Suprapubic skin (tissue), 4 donors: ENCODE data around the gene SCUBE3. TPM values are rescaled to one million over a fixed set of nuclear protein-coding genes. Genes with fewer than 3 reads are reported as not detected.

Experiments used
- DNase-seq, 2 donors: peaks; one replicate each; pipeline ENCODE4 v3.0.0-alpha.2; 2019; ENCODE audit warnings: low spot score in 2 of 2
- H3K27ac ChIP-seq: fragments of 200-600 bp; sonication (generic); one replicate; pipeline ENCODE4 v1.5.1; 2019
- H3K27me3 ChIP-seq: fragments of 200-600 bp; sonication (generic); one replicate; pipeline ENCODE4 v1.5.1; 2019
- H3K36me3 ChIP-seq: fragments of 200-600 bp; sonication (generic); one replicate; pipeline ENCODE4 v1.5.1; 2019
- H3K4me1 ChIP-seq: fragments of 200-600 bp; sonication (generic); one replicate; pipeline ENCODE4 v1.5.1; 2019
- H3K4me3 ChIP-seq: fragments of 200-600 bp; sonication (generic); one replicate; pipeline ENCODE4 v1.5.1; 2019; ENCODE audit warnings: mild to moderate bottlenecking
- H3K9me3 ChIP-seq: fragments of 200-600 bp; sonication (generic); one replicate; pipeline ENCODE4 v1.5.1; 2019
- CTCF ChIP-seq, 2 donors: fragments of 200-600 bp in 1 of 2; fragments of 450-650 bp in 1 of 2; sonication (generic) in 1 of 2; IDR thresholded peaks; one replicate each; pipeline ENCODE4 v1.5.1; 2016 to 2019; ENCODE audit warnings: antibody characterized with exemption in 2 of 2, mild to moderate bottlenecking in 1 of 2, moderate library complexity in 1 of 2
- EP300 ChIP-seq: sonication (generic); formaldehyde crosslinking; IDR thresholded peaks from one replicate; pipeline ENCODE4 v1.6.1; 2017; ENCODE audit warnings: antibody characterized with exemption
- POLR2A ChIP-seq, 2 donors: fragments of 450-650 bp; IDR thresholded peaks; one replicate each; pipeline ENCODE4 v1.6.1; 2017; ENCODE audit warnings: antibody characterized with exemption in 2 of 2, mild to moderate bottlenecking in 2 of 2, moderate library complexity in 2 of 2
- POLR2AphosphoS5 ChIP-seq, 3 donors: sonication (generic); formaldehyde crosslinking; IDR thresholded peaks; one replicate each; pipeline ENCODE4 v1.6.1; 2017; ENCODE audit warnings: antibody characterized with exemption in 3 of 3
- WGBS: methylation state at CpG from one replicate; pipeline ENCODE4 v1.1.5; 2018; 5-methylcytosine and 5-hydroxymethylcytosine counted together
- total RNA-seq, 4 donors: library from RNA; depleted of rRNA; stranded (reverse); fragments of >200 nt; gene quantifications; one replicate each; pipeline ENCODE4 v1.1.0, GENCODE V29; 2016

SCUBE3 gene
- total RNA-seq, 4 donors from 2014 or later = 0.23 to 1.1 (median 0.73) TPM

GRCh38 chr6:35184580-35185301 is 29.0 kb upstream of the SCUBE3 start:
- DNase-seq = no peak
- Histone ChIP-seq H3K9me3 (no peaks in the 10 kb centered on the region), H3K36me3 (no peaks in the 10 kb centered on the region), H3K4me1 (peaks cover 19% of the 10 kb centered on the region), H3K27ac (no peak overlapping the region), H3K27me3 (no peaks in the 10 kb centered on the region), H3K4me3 (no peak overlapping the region)
- TF ChIP-seq CTCF (IDR thresholded peaks at IDR 0.05) (no peak), EP300 (no peak), POLR2AphosphoS5 (IDR thresholded peaks at IDR 0.05) (no peak), POLR2A (IDR thresholded peaks at IDR 0.05) (no peak)
- 66% methylated on average over 9 of the region's 9 CpGs for WGBS

- Histone ChIP-seq H3K4me1 (peaks cover 19% of the 10 kb centered on the region), H3K27me3 (no peaks in the 10 kb centered on the region), H3K36me3 (no peaks in the 10 kb centered on the region), H3K9me3 (no peaks in the 10 kb centered on the region), H3K27ac (no peak overlapping the region), H3K4me3 (no peak overlapping the region)
- no peak for TF ChIP-seq EP300
- TF ChIP-seq POLR2AphosphoS5 (IDR thresholded peaks at IDR 0.05) = no peak
- TF ChIP-seq POLR2A (IDR thresholded peaks at IDR 0.05) = no peak
- no peak for DNase-seq
- 40% methylated on average over 6 of the region's 6 CpGs for WGBS
Measured at GRCh38 chr6:35185302-35185681, 28.5 kb upstream of the SCUBE3 start.

- WGBS = 88% methylated on average over 1 of the region's 1 CpG
- no peak for DNase-seq
- Histone ChIP-seq H3K36me3 (no peaks in the 10 kb centered on the region), H3K9me3 (no peaks in the 10 kb centered on the region), H3K4me3 (no peak overlapping the region), H3K4me1 (peaks cover 18% of the 10 kb centered on the region), H3K27ac (no peak overlapping the region), H3K27me3 (no peaks in the 10 kb centered on the region)
- TF ChIP-seq EP300 (no peak), POLR2A (IDR thresholded peaks at IDR 0.05) (no peak), CTCF (IDR thresholded peaks at IDR 0.05) (no peak), POLR2AphosphoS5 (IDR thresholded peaks at IDR 0.05) (no peak)
Measured at GRCh38 chr6:35185971-35186370, 27.8 kb upstream of the SCUBE3 start.

- H3K9me3 ChIP-seq = no peaks in the 10 kb centered on the region
- WGBS = 98% methylated on average over 2 of the region's 2 CpGs
Measured at GRCh38 chr6:35186571-35186970, 27.2 kb upstream of the SCUBE3 start.

GRCh38 chr6:35188886-35189285 is 24.9 kb upstream of the SCUBE3 start:
- no peak for DNase-seq
- H3K36me3 ChIP-seq = no peaks in the 10 kb centered on the region
- H3K4me1 ChIP-seq = peaks cover 5% of the 10 kb centered on the region
- no peaks in the 10 kb centered on the region for H3K27me3 ChIP-seq
- H3K27ac ChIP-seq = no peak overlapping the region
- TF ChIP-seq CTCF (IDR thresholded peaks at IDR 0.05) (no peak), POLR2A (IDR thresholded peaks at IDR 0.05) (no peak), EP300 (no peak), POLR2AphosphoS5 (IDR thresholded peaks at IDR 0.05) (no peak)
- H3K9me3 ChIP-seq = no peaks in the 10 kb centered on the region
- no peak overlapping the region for H3K4me3 ChIP-seq
- 68% methylated on average over 3 of the region's 3 CpGs for WGBS

More at GRCh38 chr6:35186571-35186970, 27.2 kb upstream of the SCUBE3 start:
- DNase-seq = no peak
- H3K36me3 ChIP-seq = no peaks in the 10 kb centered on the region
- H3K4me1 ChIP-seq = peaks cover 12% of the 10 kb centered on the region
- no peak for TF ChIP-seq EP300
- no peak overlapping the region for H3K27ac ChIP-seq
- H3K27me3 ChIP-seq = no peaks in the 10 kb centered on the region
- H3K4me3 ChIP-seq = no peak overlapping the region

DNA sequence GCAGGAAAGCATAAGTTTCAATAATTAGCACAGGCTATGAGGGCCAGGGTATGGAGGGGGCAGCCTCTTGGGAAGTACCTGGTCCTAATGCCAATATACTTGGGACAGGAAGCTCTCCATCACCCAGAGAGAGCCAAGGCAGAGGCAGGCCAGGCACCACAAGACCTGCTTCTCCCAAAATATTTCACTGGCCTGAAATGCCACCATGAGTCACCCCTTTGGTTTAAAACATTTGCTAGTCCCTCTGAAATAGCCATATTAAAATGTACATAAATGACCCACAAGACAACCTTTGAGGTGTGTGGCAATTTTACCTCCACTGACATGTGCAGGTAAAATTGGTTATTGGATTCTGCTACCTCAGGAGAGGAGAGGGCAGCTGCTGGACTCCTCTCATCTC is 23.4 kb upstream of the SCUBE3 start:
- Histone ChIP-seq H3K36me3 (no peaks in the 10 kb centered on the region), H3K4me3 (no peak overlapping the region), H3K9me3 (no peaks in the 10 kb centered on the region), H3K27ac (no peak overlapping the region), H3K27me3 (no peaks in the 10 kb centered on the region), H3K4me1 (peaks cover 5% of the 10 kb centered on the region)
- TF ChIP-seq EP300 (no peak), CTCF (IDR thresholded peaks at IDR 0.05) (no peak), POLR2A (IDR thresholded peaks at IDR 0.05) (no peak), POLR2AphosphoS5 (IDR thresholded peaks at IDR 0.05) (no peak)
- DNase-seq = no peak
